Colonic mucosa (tissue), 4 donors: ENCODE data around the gene KLHDC10. TPM values are rescaled to one million over a fixed set of nuclear protein-coding genes. Genes with fewer than 3 reads are reported as not detected.

Experiments
- DNase-seq: peaks from one replicate; pipeline ENCODE4 v3.0.0-alpha.2; 2020
- H3K27ac ChIP-seq: fragments of 200-600 bp; one replicate; pipeline ENCODE4 v1.8.0; 2021
- H3K27me3 ChIP-seq: fragments of 200-600 bp; one replicate; pipeline ENCODE4 v1.8.0; 2021
- H3K36me3 ChIP-seq: fragments of 200-600 bp; one replicate; pipeline ENCODE4 v1.8.0; 2021
- H3K4me1 ChIP-seq: fragments of 200-600 bp; one replicate; pipeline ENCODE4 v1.8.0; 2021; ENCODE audit warnings: mild to moderate bottlenecking
- H3K4me3 ChIP-seq: fragments of 200-600 bp; one replicate; pipeline ENCODE4 v1.8.0; 2021
- H3K9ac ChIP-seq, 2 donors: one replicate each; pipeline ENCODE4 v1.7.0; 2013; ENCODE audit warnings: control low read depth in 2 of 2, low read depth in 2 of 2, low read length in 2 of 2
- H3K9me3 ChIP-seq: fragments of 200-600 bp; one replicate; pipeline ENCODE4 v1.8.0; 2021
- CTCF ChIP-seq: fragments of 200-600 bp; IDR thresholded peaks from one replicate; pipeline ENCODE4 v1.8.0; 2022; ENCODE audit warnings: antibody characterized with exemption, mild to moderate bottlenecking
- intact Hi-C: fragments of 100-400 bp; cut with DNase I; formaldehyde crosslinking; loops from one replicate; pipeline ENCODE4 v1.14.1; 2022
- total RNA-seq, 2 donors: library from RNA; stranded (reverse); fragmentation: NEBNext Ultra II Directional in 1 of 2; extraction: Animal tissue kit (Norgen Biotek cat#: 25700) in 1 of 2; gene quantifications; one replicate each; pipeline ENCODE4 v1.2.1, GENCODE V29; 2021
- donor health status: healthy.
- donor health status: DM: no; HTN: no; CAD: no.
- donor health status: DM: no; HTN: no; CAD: no.

KLHDC10 gene
- 10 to 100 TPM; 29.1 to 36.3 TPM for total RNA-seq

- peaks cover 4% of the 10 kb centered on the region for H3K4me1 ChIP-seq
- DNase-seq = peak; percentile 98
These were observed at the start of gene KLHDC10 for GRCh38 chr7:130069978-130070860. KLHDC10 (plus strand) TSS chr7:130070534; CDS start chr7:130070644, 110 bp downstream.

GRCh38 chr7:130021105-130021834, 49.1 kb upstream of the KLHDC10 start:
- no peaks in the 10 kb centered on the region for H3K4me1 ChIP-seq
- no peak for TF ChIP-seq CTCF

More at GRCh38 chr7:130069978-130070860, at the start of gene KLHDC10:
- H3K9ac ChIP-seq = peak within 1 kb of the TSS; percentile 88 to 98
- H3K27ac ChIP-seq = peak within 1 kb of the TSS; percentile 76
- no peaks in the 10 kb centered on the region for H3K9me3 ChIP-seq
- intact Hi-C loops = loop anchor here (5.0 to 10.0 kb wide), 2 partner anchors 137 to 685 kb away; partner anchors contain the start of genes SSMEM1 and TMEM209
- H3K27me3 ChIP-seq = no peaks in the 10 kb centered on the region
- H3K4me3 ChIP-seq = peak within 1 kb of the TSS; percentile 90
- no peak for TF ChIP-seq CTCF
- H3K36me3 ChIP-seq = no peaks in the 10 kb centered on the region

GRCh38 chr7:130022115-130022514, 48.2 kb upstream of the KLHDC10 start:
- Histone ChIP-seq H3K27me3 (no peaks in the 10 kb centered on the region), H3K4me1 (no peaks in the 10 kb centered on the region), H3K9ac (no peak overlapping the region), H3K4me3 (no peak overlapping the region), H3K27ac (no peak overlapping the region), H3K9me3 (no peaks in the 10 kb centered on the region), H3K36me3 (peaks cover 7% of the 10 kb centered on the region)
- intact Hi-C loops = no loop called here
- no peak for TF ChIP-seq CTCF
- no peak for DNase-seq

More at GRCh38 chr7:130021105-130021834, 49.1 kb upstream of the KLHDC10 start:
- Histone ChIP-seq H3K9me3 (no peaks in the 10 kb centered on the region), H3K27me3 (no peaks in the 10 kb centered on the region), H3K9ac (no peak overlapping the region), H3K27ac (no peak overlapping the region), H3K36me3 (peaks cover 7% of the 10 kb centered on the region), H3K4me3 (no peak overlapping the region)
- intact Hi-C loops = no loop called here
- no peak for DNase-seq

GRCh38 chr7:130022623-130023175, 47.6 kb upstream of the KLHDC10 start:
- TF ChIP-seq CTCF = no peak
- intact Hi-C loops = no loop called here
- Histone ChIP-seq H3K27ac (no peak overlapping the region), H3K36me3 (peaks cover 7% of the 10 kb centered on the region), H3K4me3 (no peak overlapping the region), H3K4me1 (no peaks in the 10 kb centered on the region), H3K9me3 (no peaks in the 10 kb centered on the region), H3K9ac (no peak overlapping the region), H3K27me3 (no peaks in the 10 kb centered on the region)
- no peak for DNase-seq

- no peak for TF ChIP-seq CTCF
- Histone ChIP-seq H3K4me3 (no peak overlapping the region), H3K9me3 (no peaks in the 10 kb centered on the region), H3K27ac (no peak overlapping the region), H3K27me3 (no peaks in the 10 kb centered on the region), H3K4me1 (no peaks in the 10 kb centered on the region), H3K9ac (no peak overlapping the region), H3K36me3 (peaks cover 7% of the 10 kb centered on the region)
- no peak for DNase-seq
- intact Hi-C loops = no loop called here
These were observed 45.9 kb upstream of the KLHDC10 start for GRCh38 chr7:130024390-130024789.
